GM12878 (cell line): Measurements from ENCODE around the gene PNMA6F. TPM values are rescaled to one million over a fixed set of nuclear protein-coding genes. Genes with fewer than 3 reads are reported as not detected.

Experiments
- ATAC-seq: fragments of 200-7000 bp; cut with Tn5 transposase; 3 replicates; pipeline ENCODE4 v1.9.1; 2020; ENCODE audit warnings: mild to moderate bottlenecking, moderate library complexity
- BruUV-seq: library from RNA; stranded (reverse); fragments of 400-500 nt; replicated peaks from 2 replicates; lab custom pipeline; 2021; lab: Mats Ljungman, UMichigan
- CTCF ChIA-PET: fragments of 300-600 bp; sonication (Branson Sonifier 250); formaldehyde crosslinking; extraction: SDS; loops from one replicate; lab custom pipeline; 2021; ENCODE audit warnings: inconsistent platforms; lab: Yijun Ruan, JAX
- POLR2A ChIA-PET: fragments of 350-600 bp; formaldehyde crosslinking; extraction: SDS; loops from one replicate; lab custom pipeline; 2021; ENCODE audit warnings: inconsistent platforms; lab: Charles Lee
- RAD21 ChIA-PET: fragments of 300-600 bp; sonication (Branson Sonifier 250); formaldehyde crosslinking; loops from one replicate; lab custom pipeline; 2023; ENCODE audit warnings: antibody characterized with exemption; ENCODE audit not compliant: unreplicated experiment; lab: Charles Lee
- SMC1A ChIA-PET: fragments of 300-600 bp; sonication (Branson Sonifier 250); formaldehyde crosslinking; loops from one replicate; lab custom pipeline; 2023; ENCODE audit not compliant: unreplicated experiment, uncharacterized antibody; lab: Charles Lee
- DNase-seq: peaks from one replicate; pipeline ENCODE4 v3.0.0-alpha.2; 2011; ENCODE audit warnings: low read depth, low spot score
- FAIRE-seq: peaks from 3 replicates; lab custom pipeline; 2011; peaks lifted over from hg19 to GRCh38; lab: Jason Lieb, UNC
- H2AFZ ChIP-seq: 2 replicates; pipeline ENCODE4 v1.6.0; 2011; ENCODE audit warnings: low read depth, low read length, control low read depth; ENCODE audit not compliant: control insufficient read depth
- H3K27ac ChIP-seq: 2 replicates; pipeline ENCODE4 v1.5.1; 2011; ENCODE audit warnings: control low read depth; ENCODE audit not compliant: control insufficient read depth, insufficient read depth
- H3K27me3 ChIP-seq, 2 experiments: replicated peaks in 1 of 2; 2 replicates each; pipeline versions ENCODE4 v1.6.0 to v1.6.1; 2011; ENCODE audit warnings: low read length in 1 of 2; ENCODE audit not compliant: control insufficient read depth in 2 of 2, insufficient read depth in 2 of 2
- H3K36me3 ChIP-seq, 2 experiments: 2 replicates each; pipeline ENCODE4 v1.5.1; 2011; ENCODE audit warnings: low read length in 1 of 2; ENCODE audit not compliant: control insufficient read depth in 2 of 2, insufficient read depth in 2 of 2
- H3K4me1 ChIP-seq: 2 replicates; pipeline ENCODE4 v1.6.1; 2011; ENCODE audit warnings: mild to moderate bottlenecking, low read length, moderate library complexity, mixed read lengths; ENCODE audit not compliant: control insufficient read depth, insufficient read depth
- H3K4me2 ChIP-seq: 2 replicates; pipeline ENCODE4 v1.6.0; 2011; ENCODE audit warnings: control low read depth; ENCODE audit not compliant: control insufficient read depth, insufficient read depth
- H3K4me3 ChIP-seq: fragments of 200-600 bp; sonication (generic); 2 replicates; pipeline ENCODE4 v1.5.1; 2016
- H3K79me2 ChIP-seq: 2 replicates; pipeline ENCODE4 v1.6.0; 2011; ENCODE audit warnings: low read length; ENCODE audit not compliant: control insufficient read depth, insufficient read depth
- H3K9ac ChIP-seq: 2 replicates; pipeline ENCODE4 v1.8.0; 2011; ENCODE audit warnings: low read length, control low read depth, mixed read lengths; ENCODE audit not compliant: control insufficient read depth, insufficient read depth
- H3K9me3 ChIP-seq: replicated peaks from 3 replicates; pipeline ENCODE4 v1.5.1; 2011; ENCODE audit warnings: mild to moderate bottlenecking, low read length; ENCODE audit not compliant: control insufficient read depth, insufficient read depth
- H4K20me1 ChIP-seq: 2 replicates; pipeline ENCODE4 v1.6.0; 2011; ENCODE audit not compliant: control insufficient read depth, insufficient read depth
- BCL11A ChIP-seq: IDR thresholded peaks from 2 replicates; pipeline ENCODE4 v1.6.1; 2011; ENCODE audit warnings: low read depth, low read length
- BCL3 ChIP-seq: IDR thresholded peaks from 2 replicates; pipeline ENCODE4 v1.6.1; 2011; ENCODE audit warnings: borderline replicate concordance, low read depth, mild to moderate bottlenecking, moderate library complexity, low read length; ENCODE audit not compliant: insufficient read depth, poor library complexity, severe bottlenecking
- DPF2 ChIP-seq: fragments of 450-650 bp; IDR thresholded peaks from 2 replicates; pipeline ENCODE4 v1.6.1; 2017; ENCODE audit warnings: mild to moderate bottlenecking
- JUNB ChIP-seq: IDR thresholded peaks from 2 replicates; pipeline ENCODE4 v1.6.1; 2016; ENCODE audit warnings: antibody characterized with exemption, mild to moderate bottlenecking
- JUND ChIP-seq: IDR thresholded peaks from 2 replicates; pipeline ENCODE4 v1.6.1; 2012; ENCODE audit warnings: low read depth, mild to moderate bottlenecking, low read length, improper control_type of control experiment, moderate library complexity
- NRF1 ChIP-seq: conservative IDR thresholded peaks from 2 replicates; pipeline ENCODE4 v1.6.1; 2011; ENCODE audit warnings: mild to moderate bottlenecking, low read depth, low read length, improper control_type of control experiment
- POLR2A ChIP-seq: IDR thresholded peaks from 2 replicates; pipeline ENCODE4 v1.6.1; 2011; ENCODE audit warnings: low read depth, mild to moderate bottlenecking, low read length
- PRDM15 ChIP-seq: fragments of 450-650 bp; formaldehyde crosslinking; IDR thresholded peaks from 2 replicates; pipeline ENCODE4 v1.4.0; 2020; ENCODE audit warnings: mild to moderate bottlenecking, moderate library complexity
- REST ChIP-seq: IDR thresholded peaks from 2 replicates; pipeline ENCODE4 v1.6.1; 2012; ENCODE audit warnings: mild to moderate bottlenecking, low read depth, low read length
- TBL1XR1 ChIP-seq: IDR thresholded peaks from 2 replicates; pipeline ENCODE4 v1.6.1; 2012; ENCODE audit warnings: low read depth, low read length, improper control_type of control experiment
- ZNF217 ChIP-seq: fragments of 450-650 bp; IDR thresholded peaks from 2 replicates; pipeline ENCODE4 v1.6.1; 2017; ENCODE audit warnings: antibody characterized with exemption, mild to moderate bottlenecking
- WGBS: methylation state at CpG from one replicate; pipeline ENCODE4 v1.1.6; 2016; ENCODE audit warnings: low lambda C conversion rate; ENCODE audit not compliant: insufficient replicate concordance, insufficient coverage; ENCODE audit errors: missing lambda C conversion rate; 5-methylcytosine and 5-hydroxymethylcytosine counted together
- in situ Hi-C: fragments of 300-500 bp; cut with MboI; formaldehyde crosslinking; loops from 9 replicates; pipeline ENCODE4 v1.14.3; 2018; ENCODE audit warnings: mixed read lengths
- intact Hi-C: fragments of 100-400 bp; cut with micrococcal nuclease; formaldehyde crosslinking; loops from one replicate; pipeline ENCODE4 v1.14.2; 2022; ENCODE audit not compliant: unreplicated experiment
- polyA plus RNA-seq, 11 experiments: library from polyadenylated mRNA; depleted of rRNA in 4 of 11; unstranded in 6 of 11; stranded (reverse) in 5 of 11; fragments of >200 nt; fragmentation: Nextera tagmentation in 4 of 11; fragmentation: Illumina TruSeq in 1 of 11; extraction: Ambion mirVana in 4 of 11; extraction: Trizol in 1 of 11; gene quantifications; 1 replicate in 1 of 11; 2 replicates in 10 of 11; pipeline versions ENCODE4 v1.2.1 to v1.2.3, GENCODE V29; 2011 to 2016; ENCODE audit warnings: inconsistent platforms in 2 of 11, missing spikeins in 2 of 11, low read depth in 1 of 11
- total RNA-seq, 4 experiments: library from RNA; depleted of rRNA in 3 of 4; stranded (reverse); fragments of >200 nt in 3 of 4; fragmentation: Illumina TruSeq in 1 of 4; extraction: Trizol in 1 of 4; gene quantifications; 2 replicates each; pipeline versions ENCODE4 v1.2.1 to v1.2.3, GENCODE V29; 2013 to 2021

PNMA6F gene
- total and polyA plus RNA-seq, 10 of the 15 experiments (the other 5 are each of a cell fraction or from before 2014, with no cell fraction given), result not detected

DNA sequence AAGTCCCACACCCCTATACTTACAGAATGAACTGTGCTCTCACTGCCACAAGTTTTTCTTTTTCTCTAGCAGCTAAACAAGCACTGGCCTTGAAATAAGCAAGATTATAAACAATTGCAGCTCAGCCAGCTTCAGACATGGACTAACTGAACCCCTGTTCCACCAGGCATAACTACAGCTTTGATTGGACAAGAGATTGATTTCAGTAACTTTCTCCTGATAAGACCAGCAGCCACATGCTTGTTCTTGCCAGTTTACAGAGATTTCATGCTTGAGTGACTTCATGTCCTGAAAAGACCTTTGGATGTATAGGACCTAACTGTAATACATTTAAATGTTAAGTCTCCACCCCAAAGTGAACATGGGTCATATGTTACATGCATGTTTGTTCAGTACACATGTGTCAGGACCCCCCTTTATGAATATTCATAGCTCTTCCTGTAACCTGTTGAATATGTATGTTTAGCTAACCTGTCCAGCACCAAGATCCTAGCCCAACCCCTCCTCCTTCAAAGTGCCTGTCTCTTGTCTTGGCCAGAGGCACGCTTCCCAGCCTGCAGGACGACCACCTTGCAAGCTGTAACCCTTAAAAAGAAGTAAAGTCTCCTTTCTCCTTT lies 40.3 kb upstream of the PNMA6F start (continued):
- no peak for TF ChIP-seq BCL3
- TF ChIP-seq JUND, result no peak
- TF ChIP-seq JUNB, result no peak
- TF ChIP-seq TBL1XR1, result no peak
- TF ChIP-seq REST, result no peak
- TF ChIP-seq, all 136 proteins: peak for 0

- Histone ChIP-seq H4K20me1 (no peaks in the 10 kb centered on the region), H3K79me2 (no peaks in the 10 kb centered on the region), H3K9me3 (peaks cover 1% of the 10 kb centered on the region; the same call in 1 of the 3 replicates), H3K36me3 (no peaks in the 10 kb centered on the region), H3K4me3 (no peak overlapping the region), H3K4me1 (no peaks in the 10 kb centered on the region), H3K27ac (no peak overlapping the region), H3K27me3 (no peaks in the 10 kb centered on the region), H3K9ac (no peak overlapping the region), H3K4me2 (no peak overlapping the region), H2AFZ (no peak overlapping the region)
- intact Hi-C loops, result no loop called here
- in situ Hi-C loops, result no loop called here
- SMC1A ChIA-PET, result no interaction called here
- POLR2A ChIA-PET, result no interaction called here
- RAD21 ChIA-PET, result no interaction called here
- CTCF ChIA-PET, result no interaction called here
- ATAC-seq, result no peak
- WGBS, result 7% methylated on average over 1 of the region's 1 CpG
- BruUV-seq, result no TSS peak
- DNase-seq, result no peak
- no peak for FAIRE-seq
- TF ChIP-seq BCL11A, result no peak
- no peak for TF ChIP-seq DPF2
- TF ChIP-seq NRF1, result no peak
- TF ChIP-seq POLR2A, result no peak
- TF ChIP-seq ZNF217, result no peak
- no peak for TF ChIP-seq PRDM15
Observed at GRCh38 chrX:153357877-153358276, 36.3 kb upstream of the PNMA6F start.
